HuH-7 (cell line): ENCODE results near the gene CD82.
"Not testable (repeated sequence)": the region's sequence is repeated elsewhere in the genome, so short reads cannot be mapped to it uniquely, and the experiment has no call there.

Experiments used
- DNase-seq: peaks from one replicate; pipeline ENCODE4 v3.0.0; 2011; ENCODE audit warnings: low spot score

CD82 gene

GRCh38 chr11:44535191-44535980 is 30.1 kb upstream of the CD82 start:
- DNase-seq = peak; percentile 1

- no peak for DNase-seq
Measured at GRCh38 chr11:44536788-44537516, 28.5 kb upstream of the CD82 start.

- DNase-seq = no peak
Measured at GRCh38 chr11:44537679-44538078, 27.8 kb upstream of the CD82 start.

- peak; percentile 90 for DNase-seq
Measured at GRCh38 chr11:44538375-44539054, 26.9 kb upstream of the CD82 start.

GRCh38 chr11:44539971-44540370 is 25.5 kb upstream of the CD82 start:
- no peak for DNase-seq

- no peak for DNase-seq
Measured at GRCh38 chr11:44540667-44541066, 24.8 kb upstream of the CD82 start.

- no peak for DNase-seq
Measured at GRCh38 chr11:44542372-44542771, 23.1 kb upstream of the CD82 start.

GRCh38 chr11:44546984-44547383 is 18.5 kb upstream of the CD82 start:
- not testable (repeated sequence) for DNase-seq

- not testable (repeated sequence) for DNase-seq
Measured at GRCh38 chr11:44547534-44547933, 17.9 kb upstream of the CD82 start.

GRCh38 chr11:44548032-44548695 is 17.3 kb upstream of the CD82 start:
- no peak for DNase-seq

GRCh38 chr11:44548961-44549749 is 16.3 kb upstream of the CD82 start:
- not testable (repeated sequence) for DNase-seq

- DNase-seq = no peak
Measured at GRCh38 chr11:44550123-44550522, 15.3 kb upstream of the CD82 start.

GRCh38 chr11:44551456-44552139 is 13.9 kb upstream of the CD82 start:
- DNase-seq = no peak

GRCh38 chr11:44555031-44555800 is 10.2 kb upstream of the CD82 start:
- no peak for DNase-seq

GRCh38 chr11:44556735-44557409 is 8.6 kb upstream of the CD82 start:
- no peak for DNase-seq

GRCh38 chr11:44557464-44557863 is 8.0 kb upstream of the CD82 start:
- no peak for DNase-seq

GRCh38 chr11:44559207-44559939 is 6.1 kb upstream of the CD82 start:
- no peak for DNase-seq

- DNase-seq = not testable (repeated sequence)
Measured at GRCh38 chr11:44559940-44560300, 5.5 kb upstream of the CD82 start.

GRCh38 chr11:44561275-44561805 is 4.1 kb upstream of the CD82 start:
- no peak for DNase-seq
